ENCODE results near the gene DHRS7C.
A peak's percentile ranks its signal among the peaks of the same experiment; 100 is the strongest.

Gene DHRS7C

DNA sequence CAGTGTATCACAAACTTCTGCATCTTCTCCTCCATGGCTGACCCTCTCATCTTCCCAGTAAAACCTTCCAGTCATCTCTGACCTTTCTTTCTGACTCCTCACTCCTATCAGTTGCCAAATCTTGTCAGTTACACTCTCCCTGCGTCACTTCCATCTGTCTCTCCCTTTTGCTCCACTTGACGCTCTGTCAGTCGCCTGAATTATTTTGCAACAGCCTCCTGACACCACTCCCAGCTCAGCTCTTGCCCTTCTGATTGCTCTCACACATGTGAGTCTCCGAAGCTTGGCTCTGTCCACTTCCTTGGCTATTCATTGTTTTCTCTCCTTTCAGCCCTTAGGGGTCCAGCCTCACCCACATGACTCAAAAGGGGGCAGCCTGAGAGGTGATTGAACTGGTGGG is 27.7 kb downstream of the DHRS7C start:
- DNase-seq = peak; percentile 5

GRCh38 chr17:9760266-9760665 is 31.1 kb downstream of the DHRS7C start:
- DNase-seq = no peak

DNA sequence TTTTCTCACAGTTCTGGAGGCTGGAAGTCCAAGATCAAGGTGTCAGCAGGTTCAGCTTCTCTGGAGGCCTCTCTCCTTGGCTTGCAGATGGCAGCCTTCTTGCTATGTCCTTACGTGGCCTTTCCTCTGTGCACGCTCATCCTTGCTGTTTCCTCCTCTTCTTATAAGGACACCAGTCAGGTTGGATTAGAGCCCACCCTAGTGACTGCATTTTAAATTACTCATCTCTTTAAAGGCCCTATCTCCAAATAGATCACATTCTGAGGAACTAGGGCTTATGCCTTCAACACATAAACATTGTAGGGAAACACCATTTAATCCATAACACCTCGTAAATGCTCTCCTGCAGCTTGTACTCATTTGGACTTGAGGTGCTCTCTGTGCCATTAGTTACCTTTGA is 36.3 kb downstream of the DHRS7C start:
- no peak for DNase-seq

GRCh38 chr17:9750524-9750923 is 40.9 kb downstream of the DHRS7C start:
- no peak for DNase-seq

DNA sequence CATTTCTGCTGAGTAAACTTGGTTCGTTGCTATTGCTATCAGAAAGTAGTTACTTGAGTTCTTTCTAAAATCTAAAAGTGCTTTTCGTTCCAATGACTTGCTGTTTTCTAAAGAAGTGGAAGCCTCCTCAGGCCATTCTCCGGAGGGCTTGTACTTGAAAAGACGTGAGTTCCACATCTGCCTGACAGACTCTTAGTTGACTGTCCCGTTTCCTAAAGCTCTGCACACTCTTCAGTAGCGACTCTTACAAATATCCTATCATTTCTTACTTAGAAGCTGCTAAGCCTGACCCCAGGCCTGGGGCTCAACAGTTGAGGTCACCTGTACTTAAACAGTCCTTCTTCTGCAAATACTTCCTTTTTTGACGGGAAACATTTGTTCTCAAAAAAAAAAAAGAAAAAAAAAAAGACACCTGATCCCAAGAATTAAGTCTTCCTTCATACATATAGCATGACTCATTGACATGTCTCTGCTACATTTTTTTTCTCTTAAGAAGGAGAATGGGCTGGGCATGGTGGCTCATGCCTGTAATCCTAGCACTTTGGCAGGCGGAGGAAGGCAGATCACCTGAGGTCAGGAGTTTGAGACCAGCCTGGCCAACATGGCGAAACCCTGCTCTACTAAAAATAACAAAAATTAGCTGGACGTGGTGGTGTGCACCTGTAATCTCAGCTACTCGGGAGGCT is 61.5 kb downstream of the DHRS7C start:
- no peak for DNase-seq

DNA sequence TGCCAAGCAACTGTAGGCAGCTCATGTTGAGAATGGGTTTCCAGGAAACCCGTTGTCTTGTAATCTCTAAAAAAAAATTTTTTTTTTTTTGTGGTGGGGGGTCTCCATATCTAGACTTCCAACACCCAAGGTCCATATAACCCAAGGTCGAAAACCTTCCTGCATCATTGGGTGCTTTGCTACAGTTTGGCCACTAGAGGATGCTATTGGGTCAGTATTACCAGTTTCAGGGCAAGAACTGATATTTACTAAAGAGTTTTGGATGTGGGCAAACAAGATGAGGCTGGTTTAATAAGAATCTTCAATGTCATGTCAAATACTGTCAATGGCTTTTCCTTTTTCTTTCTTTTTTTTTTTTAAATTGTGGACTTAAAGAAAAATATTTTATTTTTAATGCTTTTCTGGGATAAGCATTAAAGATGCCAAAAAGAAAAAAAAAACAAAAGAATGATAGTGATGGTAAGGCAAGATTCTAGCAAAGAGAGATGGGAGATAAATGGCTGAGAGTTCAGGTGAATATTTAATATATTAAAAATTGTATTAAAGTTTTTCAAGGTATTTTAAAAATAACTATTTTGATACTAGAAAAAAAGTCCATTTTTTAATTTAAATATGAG is 62.2 kb downstream of the DHRS7C start:
- DNase-seq = peak; percentile 0

GRCh38 chr17:9728564-9728963 is 62.8 kb downstream of the DHRS7C start:
- no peak for DNase-seq

GRCh38 chr17:9728005-9728404 is 63.4 kb downstream of the DHRS7C start:
- no peak for DNase-seq

GRCh38 chr17:9726291-9726690 is 65.1 kb downstream of the DHRS7C start:
- DNase-seq = no peak

GRCh38 chr17:9725575-9725974 is 65.8 kb downstream of the DHRS7C start:
- peak; percentile 9 for DNase-seq
